SK-N-SH (cell line): Measurements from ENCODE around the gene XAB2. TPM values are rescaled to one million over a fixed set of nuclear protein-coding genes. Genes with fewer than 3 reads are reported as not detected.
A peak's percentile ranks its signal among the peaks of the same experiment; 100 is the strongest.
"Not testable (repeated sequence)": the region's sequence is repeated elsewhere in the genome, so short reads cannot be mapped to it uniquely, and the experiment has no call there.

Source experiments
- CTCF ChIA-PET: fragments of 300-600, 350-600 bp; formaldehyde crosslinking; extraction: SDS; loops from one replicate; lab custom pipeline; 2021; lab: Yijun Ruan, JAX
- POLR2A ChIA-PET: fragments of 350-600 bp; sonication (Branson Sonifier 250); formaldehyde crosslinking; extraction: SDS; loops from one replicate; lab custom pipeline; 2020; ENCODE audit warnings: antibody characterized with exemption, inconsistent platforms; lab: Yijun Ruan, JAX
- DNase-seq: peaks from one replicate; pipeline ENCODE4 v3.0.0; 2012
- H2AFZ ChIP-seq: fragments of 200-600 bp; sonication (generic); 2 replicates; pipeline ENCODE4 v1.8.1; 2016; ENCODE audit warnings: antibody characterized with exemption, mild to moderate bottlenecking, low read depth
- H3F3A ChIP-seq: fragments of 200-600 bp; sonication (generic); replicated peaks from 2 replicates; pipeline ENCODE3; 2016; ENCODE audit warnings: antibody characterized with exemption, mild to moderate bottlenecking; ENCODE audit not compliant: insufficient read depth
- H3K27ac ChIP-seq, 2 experiments: fragments of 200-500 bp in 1 of 2; fragments of 200-600 bp in 1 of 2; sonication (Bioruptor generic) in 1 of 2; sonication (generic), shearing (Covaris generic) in 1 of 2; 2 replicates each; pipeline versions ENCODE4 v1.5.1 to v1.6.1; 2014 to 2016; ENCODE audit warnings: low read depth in 2 of 2, inconsistent platforms in 1 of 2, low read length in 1 of 2, mild to moderate bottlenecking in 1 of 2, mixed read lengths in 1 of 2
- H3K27me3 ChIP-seq: fragments of 200-600 bp; sonication (generic), shearing (Covaris generic); 2 replicates; pipeline ENCODE4 v1.6.1; 2016; ENCODE audit warnings: mixed run types; ENCODE audit not compliant: insufficient read depth
- H3K36me3 ChIP-seq, 2 experiments: fragments of 200-500 bp in 1 of 2; fragments of 200-600 bp in 1 of 2; sonication (Bioruptor generic) in 1 of 2; sonication (generic) in 1 of 2; replicated peaks in 1 of 2; 2 replicates each; pipeline versions ENCODE3 to v1.5.1; 2014 to 2016; ENCODE audit warnings: low read length in 1 of 2, mild to moderate bottlenecking in 1 of 2; ENCODE audit not compliant: insufficient read depth in 2 of 2, control insufficient read depth in 1 of 2
- H3K4me1 ChIP-seq, 2 experiments: fragments of 200-500 bp in 1 of 2; fragments of 200-600 bp in 1 of 2; sonication (Bioruptor generic) in 1 of 2; sonication (generic), shearing (Covaris generic) in 1 of 2; 2 replicates each; pipeline versions ENCODE4 v1.5.1 to v1.6.1; 2014 to 2016; ENCODE audit warnings: low read depth in 1 of 2, low read length in 1 of 2, mixed run types in 1 of 2; ENCODE audit not compliant: insufficient read depth in 2 of 2, control insufficient read depth in 1 of 2
- H3K4me2 ChIP-seq: fragments of 200-600 bp; sonication (generic), shearing (Covaris generic); 2 replicates; pipeline ENCODE4 v1.6.1; 2017; ENCODE audit warnings: mixed run types
- H3K4me3 ChIP-seq, 2 experiments: fragments of 200-500 bp in 1 of 2; fragments of 200-600 bp in 1 of 2; sonication (Bioruptor generic) in 1 of 2; sonication (generic), shearing (Covaris generic) in 1 of 2; 2 replicates each; pipeline versions ENCODE4 v1.5.1 to v1.8.1; 2014 to 2016; ENCODE audit warnings: low read depth in 2 of 2, inconsistent platforms in 1 of 2, low read length in 1 of 2, mild to moderate bottlenecking in 1 of 2, mixed read lengths in 1 of 2, moderate library complexity in 1 of 2
- H3K79me2 ChIP-seq: fragments of 200-600 bp; sonication (generic); 2 replicates; pipeline ENCODE4 v1.8.1; 2017; ENCODE audit warnings: mild to moderate bottlenecking; ENCODE audit not compliant: insufficient read depth
- H3K9ac ChIP-seq: fragments of 200-600 bp; sonication (generic); 2 replicates; pipeline ENCODE4 v1.6.1; 2017; ENCODE audit warnings: mixed run types
- H3K9me2 ChIP-seq: fragments of 200-600 bp; sonication (generic); 2 replicates; pipeline ENCODE4 v1.6.1; 2017; ENCODE audit warnings: mixed run types
- H3K9me3 ChIP-seq: fragments of 200-600 bp; sonication (generic); 2 replicates; pipeline ENCODE4 v1.6.1; 2017; ENCODE audit warnings: mixed run types, mild to moderate bottlenecking, moderate library complexity
- H4K20me1 ChIP-seq: fragments of 200-600 bp; sonication (generic); 2 replicates; pipeline ENCODE4 v1.6.1; 2017; ENCODE audit warnings: mild to moderate bottlenecking, mixed run types; ENCODE audit not compliant: insufficient read depth
- CTCF ChIP-seq: fragments of 200-600 bp; sonication (generic); IDR thresholded peaks from 2 replicates; pipeline ENCODE4 v1.6.1; 2017; ENCODE audit warnings: antibody characterized with exemption, mild to moderate bottlenecking, moderate library complexity
- FOXJ3 ChIP-seq: sonication (generic); formaldehyde crosslinking; IDR thresholded peaks from 2 replicates; pipeline ENCODE4 v1.5.1; 2020; ENCODE audit warnings: mild to moderate bottlenecking, missing genetic modification reagents
- JUND ChIP-seq: IDR thresholded peaks from 2 replicates; pipeline ENCODE4 v1.4.0; 2012
- MXI1 ChIP-seq: IDR thresholded peaks from 2 replicates; pipeline ENCODE4 v1.6.1; 2012; ENCODE audit warnings: mild to moderate bottlenecking, low read depth, low read length, improper control_type of control experiment
- NFIC ChIP-seq: IDR thresholded peaks from 2 replicates; pipeline ENCODE4 v1.4.0; 2012; ENCODE audit warnings: borderline replicate concordance
- NRF1 ChIP-seq: IDR thresholded peaks from 2 replicates; pipeline ENCODE4 v1.6.1; 2012; ENCODE audit warnings: low read depth, mild to moderate bottlenecking, low read length
- RCOR1 ChIP-seq: fragments of 150-350 bp; IDR thresholded peaks from 2 replicates; pipeline ENCODE4 v1.6.1; 2017; ENCODE audit warnings: antibody characterized with exemption, low read length
- RFX5 ChIP-seq: IDR thresholded peaks from 2 replicates; pipeline ENCODE4 v1.6.1; 2012; ENCODE audit warnings: mild to moderate bottlenecking, improper control_type of control experiment, low read length
- WGBS: methylation state at CpG from one replicate; pipeline ENCODE4 v1.1.6; 2017; ENCODE audit warnings: low lambda C conversion rate; 5-methylcytosine and 5-hydroxymethylcytosine counted together
- polyA plus RNA-seq, 3 experiments: library from polyadenylated mRNA; depleted of rRNA; stranded (reverse); fragments of >200 nt; gene quantifications; 2 replicates each; pipeline ENCODE4 v1.2.3, GENCODE V29; 2012
- TF ChIP-seq, protein P1 (sequence below): fragments of 150-350 bp; IDR thresholded peaks from 2 replicates; pipeline ENCODE4 v1.6.1; 2017; ENCODE audit warnings: antibody characterized with exemption, low read length, low read depth, borderline replicate concordance
- TF ChIP-seq, protein P2 (sequence below): IDR thresholded peaks from 2 replicates; pipeline ENCODE4 v1.4.0; 2012; ENCODE audit warnings: low read depth, borderline replicate concordance

XAB2 gene
- polyA plus RNA-seq, 1 of the 3 experiments (the other 2 are of a cell fraction), result 43.3 TPM

GRCh38 chr19:7578127-7578526 is 51.2 kb downstream of the XAB2 start:
- WGBS, result 7% methylated on average over 6 of the region's 6 CpGs
- H2AFZ ChIP-seq, result no peak overlapping the region

DNA sequence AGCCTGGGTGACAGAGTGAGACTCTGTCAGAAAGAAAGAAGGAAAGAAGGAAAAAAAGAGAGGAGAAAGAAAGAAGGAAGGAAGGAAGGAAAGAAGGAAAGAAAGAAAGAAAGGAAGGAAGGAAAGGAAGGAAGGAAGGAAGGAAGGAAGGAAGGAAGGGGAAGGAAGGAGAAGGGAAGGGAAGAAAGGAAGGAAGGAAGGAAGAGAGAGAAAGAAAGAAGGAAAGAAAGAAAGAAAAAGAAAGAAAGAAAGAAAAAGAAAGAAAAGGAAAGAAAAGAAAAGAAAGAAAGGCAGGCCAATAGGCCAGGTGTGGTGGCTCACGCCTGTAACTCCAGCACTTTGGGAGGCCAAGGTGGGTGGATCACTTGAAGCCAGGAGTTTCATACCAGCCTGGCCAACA is 51.9 kb downstream of the XAB2 start:
- POLR2A ChIA-PET, H3K27ac ChIP-seq, H3K9me3 ChIP-seq, H3K79me2 ChIP-seq, H4K20me1 ChIP-seq, H3K4me1 ChIP-seq, H3K4me2 ChIP-seq, H3F3A ChIP-seq, H3K4me3 ChIP-seq, DNase-seq, H2AFZ ChIP-seq, H3K36me3 ChIP-seq, H3K9me2 ChIP-seq, H3K9ac ChIP-seq: not testable (repeated sequence)
- CTCF ChIA-PET, result interaction anchor here (1.3 to 5.8 kb wide), 2 partner anchors 9 to 222 kb away, joined by 4 to 43 read pairs; no protein-coding TSS in a partner anchor
- peaks cover 56% of the 10 kb centered on the region for H3K27me3 ChIP-seq
- WGBS, result 90% methylated on average over 1 of the region's 1 CpG

More at GRCh38 chr19:7578127-7578526, 51.2 kb downstream of the XAB2 start:
- H4K20me1 ChIP-seq, result no peaks in the 10 kb centered on the region
- DNase-seq, result no peak
- no peak for TF ChIP-seq JUND
- TF ChIP-seq MXI1, result no peak
- no peak for TF ChIP-seq NRF1
- TF ChIP-seq FOXJ3 (CRISPR knock-in tag), result no peak
- TF ChIP-seq, protein P1, sequence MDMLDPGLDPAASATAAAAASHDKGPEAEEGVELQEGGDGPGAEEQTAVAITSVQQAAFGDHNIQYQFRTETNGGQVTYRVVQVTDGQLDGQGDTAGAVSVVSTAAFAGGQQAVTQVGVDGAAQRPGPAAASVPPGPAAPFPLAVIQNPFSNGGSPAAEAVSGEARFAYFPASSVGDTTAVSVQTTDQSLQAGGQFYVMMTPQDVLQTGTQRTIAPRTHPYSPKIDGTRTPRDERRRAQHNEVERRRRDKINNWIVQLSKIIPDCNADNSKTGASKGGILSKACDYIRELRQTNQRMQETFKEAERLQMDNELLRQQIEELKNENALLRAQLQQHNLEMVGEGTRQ, result no peak
- TF ChIP-seq NFIC, result no peak
- no peak for TF ChIP-seq RCOR1
- no peak for TF ChIP-seq RFX5
- TF ChIP-seq, all 33 proteins: peak for 0
- Histone ChIP-seq H3K36me3 (no peaks in the 10 kb centered on the region), H3K4me3 (no peak overlapping the region), H3K27ac (no peak overlapping the region), H3K4me2 (no peak overlapping the region), H3K9me2 (no peaks in the 10 kb centered on the region), H3K79me2 (no peaks in the 10 kb centered on the region), H3K9me3 (no peaks in the 10 kb centered on the region), H3F3A (no peaks in the 10 kb centered on the region), H3K27me3 (peaks cover 62% of the 10 kb centered on the region), H3K9ac (no peak overlapping the region), H3K4me1 (no peaks in the 10 kb centered on the region)
- CTCF ChIA-PET, result interaction anchor here (1.3 to 5.8 kb wide), 2 partner anchors 10 to 221 kb away, joined by 4 to 43 read pairs; no protein-coding TSS in a partner anchor
- POLR2A ChIA-PET, result no interaction called here

GRCh38 chr19:7575434-7576040 is 53.8 kb downstream of the XAB2 start:
- no peaks in the 10 kb centered on the region for H3K9me2 ChIP-seq
- no peaks in the 10 kb centered on the region for H3K4me1 ChIP-seq
- ChIA-PET CTCF (interaction anchor here (13.0 kb wide), 1 partner anchor 108 kb away, joined by 171 read pairs; the partner anchor contains the start of gene TRAPPC5), POLR2A (no interaction called here)
- peaks cover 42% of the 10 kb centered on the region for H3K27me3 ChIP-seq
- no peak overlapping the region for H3K27ac ChIP-seq
- H2AFZ ChIP-seq, result no peak overlapping the region
- H3K4me3 ChIP-seq, result no peak overlapping the region
- H3K36me3 ChIP-seq, result no peaks in the 10 kb centered on the region
- no peak overlapping the region for H3K9ac ChIP-seq
- no peaks in the 10 kb centered on the region for H3K79me2 ChIP-seq
- no peak for DNase-seq
- no peaks in the 10 kb centered on the region for H3F3A ChIP-seq
- TF ChIP-seq, protein P2, sequence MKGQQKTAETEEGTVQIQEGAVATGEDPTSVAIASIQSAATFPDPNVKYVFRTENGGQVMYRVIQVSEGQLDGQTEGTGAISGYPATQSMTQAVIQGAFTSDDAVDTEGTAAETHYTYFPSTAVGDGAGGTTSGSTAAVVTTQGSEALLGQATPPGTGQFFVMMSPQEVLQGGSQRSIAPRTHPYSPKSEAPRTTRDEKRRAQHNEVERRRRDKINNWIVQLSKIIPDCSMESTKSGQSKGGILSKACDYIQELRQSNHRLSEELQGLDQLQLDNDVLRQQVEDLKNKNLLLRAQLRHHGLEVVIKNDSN, result peak; percentile 31; the same call in 1 of the 2 replicates
- TF ChIP-seq FOXJ3 (CRISPR knock-in tag), result no peak
- TF ChIP-seq CTCF, result no peak
- H3K4me2 ChIP-seq, result no peak overlapping the region
- H3K9me3 ChIP-seq, result no peaks in the 10 kb centered on the region
- no peaks in the 10 kb centered on the region for H4K20me1 ChIP-seq
- WGBS, result 50% methylated on average over 9 of the region's 9 CpGs
